SJSA1 (cell line): Measurements from ENCODE around the gene DNAH14. TPM values are rescaled to one million over a fixed set of nuclear protein-coding genes. Genes with fewer than 3 reads are reported as not detected.
"Not testable (repeated sequence)": the region's sequence is repeated elsewhere in the genome, so short reads cannot be mapped to it uniquely, and the experiment has no call there.

Experiments used
- DNase-seq, 2 experiments: peaks; one replicate each; pipeline ENCODE4 v3.0.0-alpha.2; 2015 to 2020; ENCODE audit warnings: low spot score in 2 of 2, low read depth in 1 of 2
- H3K27ac ChIP-seq: fragments of 250-450 bp; sonication (Bioruptor Pico); 2 replicates; pipeline ENCODE4 v1.5.1; 2020; ENCODE audit warnings: mild to moderate bottlenecking, moderate library complexity
- H3K27me3 ChIP-seq: fragments of 250-450 bp; sonication (Bioruptor Pico); replicated peaks from 2 replicates; pipeline ENCODE4 v1.5.1; 2020; ENCODE audit warnings: mild to moderate bottlenecking, moderate library complexity
- H3K36me3 ChIP-seq: fragments of 250-450 bp; sonication (Bioruptor Pico); 2 replicates; pipeline ENCODE4 v1.5.1; 2020; ENCODE audit warnings: mild to moderate bottlenecking
- H3K4me1 ChIP-seq: fragments of 250-450 bp; sonication (Bioruptor Pico); replicated peaks from 2 replicates; pipeline ENCODE4 v1.6.1; 2021; ENCODE audit warnings: mild to moderate bottlenecking
- H3K4me3 ChIP-seq: fragments of 250-450 bp; sonication (Bioruptor Pico); 2 replicates; pipeline ENCODE4 v1.5.1; 2020; ENCODE audit warnings: mild to moderate bottlenecking
- H3K9me3 ChIP-seq: fragments of 250-450 bp; sonication (Bioruptor Pico); replicated peaks from 2 replicates; pipeline ENCODE4 v1.5.1; 2020; ENCODE audit warnings: mild to moderate bottlenecking
- total RNA-seq: library from RNA; depleted of rRNA; stranded (reverse); fragments of >200 nt; shearing (Covaris generic); gene quantifications from 2 replicates; pipeline ENCODE4 v1.2.3, GENCODE V29; 2014

The DNAH14 gene
- total RNA-seq, 1 experiment from 2014 or later = 51.7 TPM

DNA sequence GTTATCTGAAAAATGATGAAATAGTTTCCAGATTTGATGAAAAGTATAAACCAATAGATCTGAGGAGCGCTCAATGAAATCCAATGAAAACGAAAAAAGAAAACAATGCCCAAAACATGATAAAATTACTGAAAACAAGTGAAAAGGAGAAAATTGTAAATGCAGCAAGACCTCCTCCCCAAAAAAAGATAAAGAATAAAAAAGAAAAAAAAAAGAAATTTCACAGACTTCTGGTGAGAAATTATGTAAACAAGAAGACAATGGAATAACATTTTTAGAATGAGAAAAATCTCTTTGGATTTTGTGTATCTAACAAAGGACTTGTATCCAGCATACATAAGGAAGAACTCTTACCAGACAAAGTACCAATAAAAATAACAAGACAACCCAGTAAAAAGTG is 134.2 kb downstream of the DNAH14 start:
- no peaks in the 10 kb centered on the region for H3K27me3 ChIP-seq
- no peak overlapping the region for H3K27ac ChIP-seq
- no peaks in the 10 kb centered on the region for H3K36me3 ChIP-seq
- H3K4me3 ChIP-seq = no peak overlapping the region
- no peaks in the 10 kb centered on the region for H3K4me1 ChIP-seq
- DNase-seq = no peak
- H3K9me3 ChIP-seq = no peaks in the 10 kb centered on the region

DNA sequence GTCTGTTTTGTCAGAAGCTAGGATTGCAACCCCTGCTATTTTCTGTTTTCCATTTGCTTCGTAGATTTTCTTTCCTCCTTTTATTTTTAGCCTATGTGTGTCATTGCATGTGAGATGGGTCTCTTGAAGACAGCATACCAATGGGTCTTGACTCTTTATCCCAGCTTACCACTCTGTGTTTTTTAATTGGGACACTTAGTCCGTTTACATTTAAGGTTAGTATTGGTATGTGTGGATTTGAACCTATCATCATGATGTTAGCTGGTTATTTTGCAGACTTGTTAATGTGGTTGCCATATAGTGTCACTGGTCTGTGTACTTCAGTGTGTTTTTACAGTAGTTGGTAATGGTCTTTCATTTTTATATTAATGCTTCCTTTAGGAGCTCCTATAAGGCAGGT is 141.5 kb downstream of the DNAH14 start:
- no peak overlapping the region for H3K4me3 ChIP-seq
- no peaks in the 10 kb centered on the region for H3K36me3 ChIP-seq
- H3K27ac ChIP-seq = no peak overlapping the region
- DNase-seq = no peak
- no peaks in the 10 kb centered on the region for H3K27me3 ChIP-seq
- no peaks in the 10 kb centered on the region for H3K4me1 ChIP-seq
- H3K9me3 ChIP-seq = no peaks in the 10 kb centered on the region; the same call in 1 of the 2 replicates

DNA sequence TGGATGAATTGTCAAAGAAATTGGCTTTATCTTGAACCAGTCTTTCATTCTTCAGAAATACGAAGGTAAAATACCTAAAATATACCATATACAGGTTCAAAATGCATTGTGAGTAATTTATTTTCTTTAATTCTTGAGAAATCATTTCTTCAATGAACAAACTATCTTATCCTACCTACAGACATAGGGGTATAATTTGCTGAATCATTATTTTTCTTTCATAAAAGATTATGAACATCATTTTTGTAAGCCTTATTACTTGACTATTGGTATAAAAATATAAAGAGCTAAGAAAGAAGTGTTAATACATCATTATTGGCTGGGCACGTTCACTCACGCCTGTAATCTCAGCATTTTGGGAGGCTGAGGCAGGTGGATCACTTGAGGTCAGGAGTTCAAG is 167.7 kb downstream of the DNAH14 start:
- Histone ChIP-seq H3K4me1 (no peaks in the 10 kb centered on the region), H3K9me3 (0 out of 2 replicates have a peak, but pooled peaks cover 2% of the 10 kb centered on the region), H3K27ac (no peak overlapping the region), H3K4me3 (no peak overlapping the region), H3K27me3 (no peaks in the 10 kb centered on the region), H3K36me3 (no peaks in the 10 kb centered on the region)
- no peak for DNase-seq

DNA sequence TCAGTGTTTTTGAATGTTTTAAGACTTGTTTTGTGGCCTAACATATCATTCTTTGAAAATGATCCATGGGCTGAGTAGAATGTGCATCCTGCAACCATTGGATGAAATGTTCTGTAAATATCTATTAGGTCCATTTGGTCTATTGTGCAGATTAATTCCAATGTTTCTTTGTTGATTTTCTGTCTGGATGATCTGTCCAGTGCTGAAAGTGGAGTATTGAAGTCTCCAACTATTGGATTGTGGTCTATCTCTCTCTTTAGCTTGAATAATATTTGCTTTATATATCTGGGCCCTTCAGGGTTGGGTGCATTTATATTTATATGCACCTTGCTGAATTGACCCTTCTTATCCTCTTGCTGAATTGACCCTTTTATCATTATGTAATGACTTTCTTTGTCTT is 181.5 kb downstream of the DNAH14 start:
- DNase-seq = no peak
- Histone ChIP-seq H3K9me3 (no peaks in the 10 kb centered on the region), H3K4me1 (peaks cover 6% of the 10 kb centered on the region; the same call in 1 of the 2 replicates), H3K27ac (no peak overlapping the region), H3K27me3 (no peaks in the 10 kb centered on the region), H3K36me3 (no peaks in the 10 kb centered on the region), H3K4me3 (no peak overlapping the region)

DNA sequence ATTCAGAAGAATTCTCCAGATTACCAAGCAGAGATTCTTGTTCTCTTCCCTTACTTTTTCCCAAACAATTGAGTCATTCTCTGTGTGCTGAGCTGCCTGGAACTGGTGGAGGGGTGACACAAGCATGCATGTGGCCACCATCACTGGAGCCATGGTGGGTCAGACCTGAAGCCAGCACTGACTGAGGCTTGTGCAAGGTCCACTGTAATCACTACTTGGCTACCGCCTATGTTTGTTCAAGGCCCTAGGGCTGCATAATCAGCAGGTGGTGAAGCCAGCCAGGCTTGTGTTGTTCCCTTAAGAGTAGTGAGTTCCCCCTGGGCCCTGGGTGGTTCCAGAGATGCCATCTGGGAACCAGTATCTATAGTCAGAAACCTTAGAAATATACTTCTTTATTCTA is 183.8 kb downstream of the DNAH14 start:
- H3K27ac ChIP-seq = no peak overlapping the region
- H3K9me3 ChIP-seq = no peaks in the 10 kb centered on the region
- DNase-seq = no peak

DNA sequence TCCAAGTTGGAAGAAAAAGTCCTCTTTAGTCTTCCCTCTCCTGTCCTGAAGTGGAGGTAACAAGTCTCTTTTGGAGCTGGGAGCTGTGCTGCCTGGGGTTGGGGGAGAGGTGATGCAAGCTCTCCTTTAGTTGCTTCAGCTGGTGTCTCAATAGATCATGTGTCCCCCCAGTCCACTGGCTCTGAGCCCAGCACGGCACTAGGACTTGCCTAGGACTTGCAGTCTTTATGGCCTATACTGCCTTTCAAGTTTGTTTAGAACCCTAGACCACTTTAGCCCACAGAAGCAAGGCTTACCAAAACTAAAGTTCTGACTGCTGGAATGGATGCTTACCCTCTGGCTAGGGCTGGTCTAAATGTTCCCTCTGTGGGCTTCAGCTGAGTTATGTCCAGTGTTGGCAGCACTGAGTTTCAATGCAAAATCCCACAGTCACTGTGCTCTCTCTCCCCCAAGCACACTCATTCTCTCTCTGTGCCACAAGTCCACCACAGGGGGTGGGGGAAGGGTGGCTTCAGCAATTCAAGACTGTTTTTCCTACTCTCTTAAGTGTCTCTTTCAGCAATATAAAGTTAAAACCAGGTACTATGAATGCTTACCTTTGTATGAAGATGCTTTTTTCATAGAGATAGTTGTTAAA is 185.0 kb downstream of the DNAH14 start:
- H3K36me3 ChIP-seq = no peaks in the 10 kb centered on the region
- no peak overlapping the region for H3K4me3 ChIP-seq
- no peak overlapping the region for H3K27ac ChIP-seq
- H3K27me3 ChIP-seq = no peaks in the 10 kb centered on the region
- H3K4me1 ChIP-seq = peaks cover 6% of the 10 kb centered on the region; the same call in 1 of the 2 replicates
- no peak for DNase-seq
- no peaks in the 10 kb centered on the region for H3K9me3 ChIP-seq

More for the DNA sequence above, 183.8 kb downstream of the DNAH14 start:
- Histone ChIP-seq H3K36me3 (no peaks in the 10 kb centered on the region), H3K27me3 (no peaks in the 10 kb centered on the region), H3K4me3 (no peak overlapping the region), H3K4me1 (peaks cover 6% of the 10 kb centered on the region; the same call in 1 of the 2 replicates)

DNA sequence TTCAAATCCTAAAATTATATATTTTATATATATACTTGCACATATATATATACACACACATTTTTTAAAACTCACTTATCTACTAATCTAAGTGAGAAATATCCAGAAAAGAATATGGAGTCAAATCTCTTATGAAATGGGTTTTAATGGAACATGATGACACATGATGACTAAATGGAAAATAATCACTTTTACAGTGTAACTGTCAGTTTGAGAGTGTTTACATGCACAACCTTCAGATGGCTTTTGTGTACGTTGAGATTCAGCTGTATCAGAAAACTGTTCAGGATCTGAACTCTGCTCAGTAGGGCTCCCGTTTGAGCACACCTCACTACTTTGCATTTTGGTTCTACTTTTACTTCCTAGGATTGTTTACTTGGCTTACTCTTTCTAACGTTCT is 189.8 kb downstream of the DNAH14 start:
- H3K36me3 ChIP-seq = no peaks in the 10 kb centered on the region
- no peak for DNase-seq
- no peaks in the 10 kb centered on the region for H3K4me1 ChIP-seq
- H3K9me3 ChIP-seq = no peaks in the 10 kb centered on the region
- H3K27me3 ChIP-seq = no peaks in the 10 kb centered on the region
- H3K27ac ChIP-seq = no peak overlapping the region
- H3K4me3 ChIP-seq = no peak overlapping the region

DNA sequence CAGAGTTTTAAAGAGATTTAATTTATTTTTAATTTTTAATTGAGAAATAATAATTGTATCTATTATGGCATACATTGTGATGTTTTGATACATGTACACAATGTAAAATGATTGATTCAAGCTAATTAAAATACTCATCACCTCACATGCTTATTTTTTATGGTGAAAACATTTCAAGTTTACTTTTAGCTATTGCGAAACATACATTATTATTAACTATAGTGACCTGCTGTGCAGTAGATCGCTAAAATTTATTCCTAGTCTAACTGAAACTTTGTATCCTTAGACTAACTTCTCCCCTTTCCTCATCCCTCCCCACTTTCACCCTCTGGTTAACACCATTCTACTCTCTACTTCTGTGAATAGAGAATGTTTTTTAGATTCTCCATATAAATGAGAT is 191.6 kb downstream of the DNAH14 start:
- no peaks in the 10 kb centered on the region for H3K27me3 ChIP-seq
- H3K4me1 ChIP-seq = no peaks in the 10 kb centered on the region
- H3K4me3 ChIP-seq = no peak overlapping the region
- H3K27ac ChIP-seq = no peak overlapping the region
- H3K36me3 ChIP-seq = no peaks in the 10 kb centered on the region
- no peak for DNase-seq
- no peaks in the 10 kb centered on the region for H3K9me3 ChIP-seq

DNA sequence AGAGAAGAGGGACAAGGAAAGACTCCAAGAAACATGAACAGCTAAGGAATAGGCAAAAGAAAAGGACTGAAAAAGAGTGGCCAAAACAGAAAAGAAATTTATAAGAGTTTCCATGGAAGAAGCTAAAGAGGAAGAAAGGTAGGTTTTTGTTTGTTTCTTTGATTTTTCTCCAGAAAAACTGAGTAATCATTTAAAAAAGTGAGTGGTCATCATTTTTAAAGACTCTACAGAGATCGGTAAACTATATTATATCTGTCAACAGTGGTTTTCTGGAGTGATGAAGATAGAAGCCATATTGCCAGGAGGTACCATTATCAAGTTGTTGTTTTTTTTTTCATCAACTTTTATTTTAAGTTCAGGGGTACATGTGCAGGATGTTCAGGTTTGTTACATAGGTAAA is 202.4 kb downstream of the DNAH14 start:
- H3K4me3 ChIP-seq = no peak overlapping the region

DNA sequence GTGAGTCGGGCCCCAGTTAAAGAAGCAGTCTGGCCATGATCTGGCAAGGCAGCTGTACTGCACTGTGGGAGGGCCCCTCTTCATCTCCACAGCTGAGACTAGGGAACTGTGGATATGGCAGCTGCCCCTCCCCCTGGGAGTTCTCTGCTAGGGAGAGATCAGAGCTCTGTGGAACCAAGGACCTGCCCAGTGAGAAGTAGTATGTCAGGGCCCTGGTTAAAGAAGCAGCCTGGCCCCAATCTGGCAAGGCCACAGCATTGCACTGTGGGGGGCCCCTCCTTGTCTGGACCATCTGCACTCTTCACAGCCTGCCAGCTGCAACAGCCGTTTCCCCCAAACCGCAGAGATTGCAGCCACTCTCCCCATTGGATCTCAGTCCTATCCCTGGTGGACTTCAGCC is 208.5 kb downstream of the DNAH14 start:
- H3K4me3 ChIP-seq = no peak overlapping the region
- H3K4me1 ChIP-seq = no peaks in the 10 kb centered on the region
- DNase-seq = no peak
- no peaks in the 10 kb centered on the region for H3K36me3 ChIP-seq
- H3K9me3 ChIP-seq = no peaks in the 10 kb centered on the region
- no peaks in the 10 kb centered on the region for H3K27me3 ChIP-seq
- H3K27ac ChIP-seq = no peak overlapping the region

More for the DNA sequence above, 202.4 kb downstream of the DNAH14 start:
- Histone ChIP-seq H3K36me3 (no peaks in the 10 kb centered on the region), H3K4me1 (no peaks in the 10 kb centered on the region), H3K27ac (no peak overlapping the region), H3K9me3 (no peaks in the 10 kb centered on the region), H3K27me3 (no peaks in the 10 kb centered on the region)
- DNase-seq = no peak

DNA sequence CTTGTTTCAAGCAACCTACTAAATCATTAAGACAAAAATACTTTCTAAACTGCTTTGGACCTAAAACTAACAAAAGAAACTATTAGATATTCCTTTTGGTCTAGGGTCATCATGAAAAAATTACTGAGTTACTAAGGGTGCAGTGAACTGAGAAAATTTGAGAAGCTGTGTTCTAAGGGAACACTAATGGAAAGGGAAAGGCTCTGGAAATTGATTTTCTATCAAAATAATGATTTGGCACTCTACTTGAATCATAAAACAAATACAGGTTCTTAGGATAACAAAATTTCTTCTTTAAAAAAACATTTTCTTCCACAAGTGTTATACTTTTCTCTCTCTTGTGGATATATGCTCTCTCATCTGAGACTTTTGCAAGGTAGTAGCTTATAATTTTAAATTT is 213.5 kb downstream of the DNAH14 start:
- DNase-seq = no peak
- Histone ChIP-seq H3K27ac (no peak overlapping the region), H3K27me3 (no peaks in the 10 kb centered on the region), H3K9me3 (no peaks in the 10 kb centered on the region), H3K4me3 (no peak overlapping the region), H3K36me3 (no peaks in the 10 kb centered on the region), H3K4me1 (no peaks in the 10 kb centered on the region)

DNA sequence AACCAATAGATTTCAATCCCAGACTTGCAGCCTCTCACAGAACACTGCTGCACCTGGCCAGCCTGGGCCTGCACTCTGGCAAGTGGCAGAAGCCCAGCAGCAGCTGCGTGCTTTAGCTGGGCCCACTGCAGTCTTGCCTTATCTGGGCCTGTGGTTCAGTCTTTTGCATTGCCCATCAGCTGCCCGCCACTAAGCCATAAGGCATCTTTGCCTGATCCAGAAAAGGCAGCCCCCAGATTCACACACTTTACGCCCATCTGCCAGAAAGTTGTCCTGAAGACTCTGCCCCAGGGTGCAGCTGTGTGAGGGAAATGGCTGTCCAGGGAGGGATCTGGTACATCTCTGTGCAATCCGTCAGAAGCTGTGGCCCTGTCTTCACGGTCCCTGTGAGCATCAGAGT is 217.0 kb downstream of the DNAH14 start:
- no peaks in the 10 kb centered on the region for H3K36me3 ChIP-seq
- DNase-seq = no peak
- H3K9me3 ChIP-seq = no peaks in the 10 kb centered on the region
- no peaks in the 10 kb centered on the region for H3K27me3 ChIP-seq
- no peak overlapping the region for H3K4me3 ChIP-seq
- H3K27ac ChIP-seq = no peak overlapping the region
- H3K4me1 ChIP-seq = no peaks in the 10 kb centered on the region

DNA sequence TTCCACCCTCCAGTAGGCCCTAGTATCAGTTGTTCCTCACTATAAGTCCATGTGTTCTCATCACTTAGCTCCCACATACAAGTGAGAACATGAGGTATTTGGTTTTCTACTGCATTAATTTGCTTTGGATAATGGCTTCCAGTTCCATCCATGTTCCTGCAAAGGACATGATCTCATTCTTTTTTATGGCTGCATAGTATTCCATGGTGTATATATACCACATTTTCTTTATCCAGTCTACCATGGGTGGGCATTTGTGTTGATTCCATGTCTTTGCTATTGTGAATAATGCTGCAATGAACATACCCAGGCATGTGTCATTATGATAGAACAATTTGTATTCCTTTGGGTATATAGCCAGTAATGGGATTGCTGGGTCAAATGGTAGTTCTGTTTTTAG is 218.3 kb downstream of the DNAH14 start:
- not testable (repeated sequence) for H3K27ac ChIP-seq, H3K4me3 ChIP-seq, DNase-seq, H3K27me3 ChIP-seq, H3K4me1 ChIP-seq, H3K36me3 ChIP-seq, H3K9me3 ChIP-seq

DNA sequence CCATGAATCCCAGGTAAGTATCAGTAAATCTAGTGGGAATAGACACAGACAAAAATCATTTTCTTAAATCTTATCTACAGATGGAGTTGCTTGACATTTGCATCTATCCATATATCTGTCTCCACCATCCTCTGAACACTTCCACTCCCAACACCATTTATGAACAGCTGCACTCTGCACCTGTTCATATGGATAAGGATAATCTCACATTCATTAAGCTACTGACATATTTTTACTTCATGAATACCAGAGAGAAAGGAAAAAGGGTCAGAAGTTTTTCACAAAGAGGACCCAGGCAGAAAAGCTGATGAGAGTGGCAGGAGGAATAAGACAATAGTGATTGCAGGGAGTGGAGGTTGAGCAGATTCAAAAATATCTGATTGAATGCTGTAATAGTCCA is 222.6 kb downstream of the DNAH14 start:
- Histone ChIP-seq H3K9me3 (no peaks in the 10 kb centered on the region), H3K27ac (no peak overlapping the region), H3K4me3 (no peak overlapping the region), H3K27me3 (no peaks in the 10 kb centered on the region), H3K36me3 (no peaks in the 10 kb centered on the region), H3K4me1 (no peaks in the 10 kb centered on the region)
- no peak for DNase-seq

DNA sequence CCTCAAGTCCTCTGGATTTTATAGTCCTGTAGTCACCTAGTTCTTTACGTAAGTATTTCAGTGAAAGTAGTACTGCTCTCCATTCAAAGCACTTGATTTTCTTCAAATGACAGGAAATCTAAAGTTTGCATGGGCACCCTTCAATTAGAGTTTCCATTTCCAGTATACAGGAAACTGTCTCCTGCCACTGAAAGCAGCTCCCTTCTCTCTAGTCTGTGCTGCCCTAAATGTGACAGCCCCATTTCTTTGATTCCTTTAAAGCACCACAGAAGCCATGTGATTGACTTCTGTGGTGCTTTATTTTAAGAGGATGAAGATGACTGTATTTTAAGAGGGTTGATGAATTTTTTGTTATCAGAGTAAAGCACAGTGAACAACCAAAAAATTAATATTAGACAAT is 226.1 kb downstream of the DNAH14 start:
- H3K36me3 ChIP-seq = no peaks in the 10 kb centered on the region
- no peak overlapping the region for H3K27ac ChIP-seq
- no peaks in the 10 kb centered on the region for H3K27me3 ChIP-seq
- H3K4me3 ChIP-seq = no peak overlapping the region
- DNase-seq = no peak
- no peaks in the 10 kb centered on the region for H3K4me1 ChIP-seq
- no peaks in the 10 kb centered on the region for H3K9me3 ChIP-seq
